HepG2 (cell line): ENCODE results near the gene EMID1. TPM values are rescaled to one million over a fixed set of nuclear protein-coding genes. Genes with fewer than 3 reads are reported as not detected.

Experiments
- ATAC-seq: fragments of 200-7000 bp; cut with Tn5 transposase; 3 replicates; pipeline ENCODE4 v1.9.1; 2020; ENCODE audit warnings: mild to moderate bottlenecking, moderate library complexity
- BruUV-seq: library from RNA; stranded (reverse); fragments of 400-500 nt; replicated peaks from 2 replicates; lab custom pipeline; 2021; lab: Mats Ljungman, UMichigan
- CTCF ChIA-PET: fragments of 300-600 bp; formaldehyde crosslinking; extraction: SDS; loops from one replicate; lab custom pipeline; 2021; ENCODE audit warnings: low total read pairs, inconsistent platforms, low intra/inter-chr PET ratio; lab: Yijun Ruan, JAX
- POLR2A ChIA-PET: fragments of 350-600 bp; sonication (Branson Sonifier 250); formaldehyde crosslinking; loops from one replicate; lab custom pipeline; 2020; ENCODE audit warnings: antibody characterized with exemption, inconsistent platforms; lab: Yijun Ruan, JAX
- DNase-seq: peaks from one replicate; pipeline ENCODE4 v3.0.0-alpha.2; 2015; ENCODE audit warnings: low spot score
- FAIRE-seq: peaks from 3 replicates; lab custom pipeline; 2011; peaks lifted over from hg19 to GRCh38; lab: Jason Lieb, UNC
- H2AFZ ChIP-seq: one replicate; pipeline ENCODE4 v1.6.1; 2011; ENCODE audit warnings: low read length, inconsistent platforms
- H3K27ac ChIP-seq: fragments of 300-600 bp; 3 replicates; pipeline ENCODE4 v1.8.0; 2011; ENCODE audit warnings: mixed run types, mild to moderate bottlenecking, mixed read lengths, low read length, inconsistent platforms; ENCODE audit not compliant: insufficient read depth; ENCODE audit errors: extremely low read length
- H3K27me3 ChIP-seq, 2 experiments: fragments of 200-600 bp in 1 of 2; 2 replicates in 1 of 2; 3 replicates in 1 of 2; pipeline versions ENCODE4 v1.6.0 to v1.8.0; 2011; ENCODE audit warnings: low read length in 2 of 2, mild to moderate bottlenecking in 2 of 2, moderate library complexity in 2 of 2, inconsistent platforms in 1 of 2; ENCODE audit not compliant: insufficient read depth in 2 of 2, control insufficient read depth in 1 of 2
- H3K36me3 ChIP-seq, 2 experiments: fragments of 200-600 bp in 1 of 2; replicated peaks in 1 of 2; 2 replicates in 1 of 2; 3 replicates in 1 of 2; pipeline versions ENCODE4 v1.5.1 to v1.8.0; 2011; ENCODE audit warnings: low read length in 2 of 2, inconsistent platforms in 1 of 2; ENCODE audit not compliant: insufficient read depth in 2 of 2, control insufficient read depth in 1 of 2
- H3K4me1 ChIP-seq: 2 replicates; pipeline ENCODE4 v1.5.1; 2012; ENCODE audit warnings: low read length, inconsistent platforms; ENCODE audit not compliant: insufficient read depth
- H3K4me2 ChIP-seq: 2 replicates; pipeline ENCODE4 v1.6.0; 2011; ENCODE audit warnings: low read depth, low read length, inconsistent platforms
- H3K4me3 ChIP-seq, 3 experiments: fragments of 200-600 bp in 1 of 3; sonication (generic), shearing (Covaris generic) in 1 of 3; replicated peaks in 1 of 3; 2 replicates each; pipeline ENCODE4 v1.5.1; 2011 to 2016; ENCODE audit warnings: low read length in 3 of 3, inconsistent platforms in 2 of 3, low read depth in 2 of 3, mild to moderate bottlenecking in 2 of 3, control low read depth in 1 of 3, mixed read lengths in 1 of 3; ENCODE audit not compliant: insufficient read depth in 1 of 3
- H3K79me2 ChIP-seq: one replicate; pipeline ENCODE4 v1.6.1; 2011; ENCODE audit warnings: low read length, inconsistent platforms; ENCODE audit not compliant: insufficient read depth
- H3K9ac ChIP-seq: 2 replicates; pipeline ENCODE4 v1.6.0; 2011; ENCODE audit warnings: mild to moderate bottlenecking, low read depth, low read length, inconsistent platforms; ENCODE audit not compliant: insufficient read depth
- H3K9me3 ChIP-seq: 2 replicates; pipeline ENCODE4 v1.5.1; 2012; ENCODE audit warnings: mild to moderate bottlenecking, low read length
- H4K20me1 ChIP-seq: 2 replicates; pipeline ENCODE4 v1.6.0; 2011; ENCODE audit warnings: inconsistent platforms, mild to moderate bottlenecking, low read length, moderate library complexity; ENCODE audit not compliant: insufficient read depth
- ASH2L ChIP-seq: fragments of 300-600, 200-600 bp; sonication (generic); IDR thresholded peaks from 2 replicates; pipeline ENCODE4 v1.7.0; 2017; ENCODE audit warnings: low read depth, mild to moderate bottlenecking, moderate library complexity, mixed read lengths, low read length; ENCODE audit not compliant: insufficient read length
- EZH2 ChIP-seq: conservative IDR thresholded peaks from 2 replicates; pipeline ENCODE4 v1.6.1; 2012; ENCODE audit warnings: mild to moderate bottlenecking, low read depth, low read length, moderate library complexity
- FLYWCH1 ChIP-seq: sonication (generic); formaldehyde crosslinking; IDR thresholded peaks from 2 replicates; pipeline ENCODE4 v1.8.1; 2023; ENCODE audit warnings: mild to moderate bottlenecking, missing genetic modification reagents
- MTF2 ChIP-seq: sonication (generic); formaldehyde crosslinking; IDR thresholded peaks from 2 replicates; pipeline ENCODE4 v1.5.0; 2020; ENCODE audit warnings: missing genetic modification reagents, borderline replicate concordance
- PAF1 ChIP-seq: IDR thresholded peaks from 2 replicates; pipeline ENCODE4 v1.6.1; 2016; ENCODE audit warnings: missing genetic modification reagents, missing compliant biosample characterization
- TFE3 ChIP-seq: IDR thresholded peaks from 2 replicates; pipeline ENCODE4 v1.6.1; 2016
- ZBTB33 ChIP-seq: sonication (generic); formaldehyde crosslinking; IDR thresholded peaks from 2 replicates; pipeline ENCODE4 v1.4.0; 2020; ENCODE audit warnings: missing genetic modification reagents
- ZNF3 ChIP-seq: IDR thresholded peaks from 2 replicates; pipeline ENCODE4 v1.7.0; 2017; ENCODE audit warnings: inconsistent platforms
- WGBS: methylation state at CpG from one replicate; pipeline ENCODE4 v1.1.6; 2017; ENCODE audit warnings: low lambda C conversion rate; 5-methylcytosine and 5-hydroxymethylcytosine counted together
- in situ Hi-C: cut with HindIII; loops from 2 replicates; pipeline ENCODE4 v1.10.0; 2017; ENCODE audit warnings: low pct_unique_long_range_greater_than_20kb; ENCODE audit not compliant: extremely low pct_ligation_motif_present
- intact Hi-C: fragments of 100-400 bp; cut with micrococcal nuclease; formaldehyde crosslinking; loops from one replicate; pipeline ENCODE4 v1.10.0; 2022; ENCODE audit not compliant: unreplicated experiment
- polyA plus RNA-seq, 8 experiments: library from polyadenylated mRNA; depleted of rRNA in 3 of 8; stranded (reverse) in 7 of 8; unstranded in 1 of 8; fragments of >200 nt; fragmentation: Illumina TruSeq in 4 of 8; extraction: Trizol in 4 of 8; gene quantifications; 2 replicates each; pipeline versions ENCODE4 v1.2.1 to v1.2.3, GENCODE V29; 2011 to 2016; ENCODE audit warnings: low read depth in 4 of 8, missing spikeins in 1 of 8, mixed read lengths in 1 of 8; ENCODE audit not compliant: insufficient read depth in 1 of 8
- total RNA-seq, 5 experiments: library from RNA; depleted of rRNA; stranded (reverse); fragments of >200 nt; fragmentation: Illumina TruSeq; extraction: Trizol; gene quantifications; 2 replicates each; pipeline ENCODE4 v1.2.3, GENCODE V29; 2016; ENCODE audit warnings: low read depth in 1 of 5

Gene EMID1
- total and polyA plus RNA-seq, 2 of the 13 experiments (the other 11 are each of a cell fraction or from before 2014, with no cell fraction given): 0.45 to 0.82 TPM

- no CpG with 5 or more reads among the region's 7 CpGs for WGBS
- no peaks in the 10 kb centered on the region for H3K9me3 ChIP-seq
- no peak overlapping the region for H3K4me2 ChIP-seq
- peaks cover 18% of the 10 kb centered on the region for H3K4me1 ChIP-seq
- in situ Hi-C loops (no loop called here), intact Hi-C loops (no loop called here)
- no peaks in the 10 kb centered on the region for H3K36me3 ChIP-seq
- H3K4me3 ChIP-seq: no peak overlapping the region
- no peak for TF ChIP-seq ZBTB33 (CRISPR knock-in tag)
- no peak for TF ChIP-seq PAF1
- no peak for TF ChIP-seq TFE3 (CRISPR knock-in tag)
- TF ChIP-seq FLYWCH1 (CRISPR knock-in tag): no peak
- no peak for TF ChIP-seq MTF2
- no peak for TF ChIP-seq EZH2
- TF ChIP-seq ZNF3: no peak
- TF ChIP-seq ASH2L: no peak
- ChIA-PET CTCF (no interaction called here), POLR2A (no interaction called here)
- no peak overlapping the region for H2AFZ ChIP-seq
- no peak for FAIRE-seq
- ATAC-seq: no peak
- no peak for DNase-seq
- no peaks in the 10 kb centered on the region for H3K79me2 ChIP-seq
- H3K27ac ChIP-seq: no peak overlapping the region
- no peaks in the 10 kb centered on the region for H4K20me1 ChIP-seq
- no TSS peak for BruUV-seq
- H3K27me3 ChIP-seq: peaks cover 0 to 1% of the 10 kb centered on the region in 2 experiments; a peak in 1 of 5 replicates
- no peak overlapping the region for H3K9ac ChIP-seq
These were observed 17.9 kb upstream of the EMID1 start for GRCh38 chr22:29187831-29188230.
